Measurements from ENCODE around the gene YBX2. TPM values are rescaled to one million over a fixed set of nuclear protein-coding genes. Genes with fewer than 3 reads are reported as not detected.

YBX2 gene
- total and polyA plus RNA-seq, 9 donors = 0.36 to 2.7 (median 1.1) TPM

GRCh38 chr17:7304179-7304578, 9.7 kb upstream of the YBX2 start:
- DNase-seq = no peak
- no peaks in the 10 kb centered on the region for H3K9me3 ChIP-seq (replicated peaks; ENCODE audit: control insufficient read depth, low read depth, low read length)
- no peak overlapping the region for H3K27ac ChIP-seq (ENCODE audit: low read length)
- no peak overlapping the region for H3K4me3 ChIP-seq (ENCODE audit: low read length)
- H3K27me3 ChIP-seq (ENCODE audit: control insufficient read depth, insufficient read depth, low read length) = peaks cover 5% of the 10 kb centered on the region
- H3K36me3 ChIP-seq (ENCODE audit: control insufficient read depth, insufficient read depth, low read length) = no peaks in the 10 kb centered on the region
- peaks cover 12% of the 10 kb centered on the region for H3K4me1 ChIP-seq (ENCODE audit: control insufficient read depth, insufficient read depth, low read length)
- WGBS (ENCODE audit: insufficient coverage) = 87% methylated on average over 3 of the region's 7 CpGs

- peak; percentile 84 for DNase-seq
- peak overlapping the region; percentile 1 for H3K4me3 ChIP-seq (ENCODE audit: low read length)
- 4% methylated on average over 36 of the region's 51 CpGs for WGBS (ENCODE audit: insufficient coverage)
These were observed 1.9 kb upstream of the YBX2 start for GRCh38 chr17:7296189-7296861.

GRCh38 chr17:7295230-7296180, 1.1 kb upstream of the YBX2 start:
- 61% methylated on average over 26 of the region's 42 CpGs for WGBS (ENCODE audit: insufficient coverage)
- Histone ChIP-seq H3K27ac (ENCODE audit: low read length) (no peak overlapping the region), H3K4me1 (ENCODE audit: control insufficient read depth, insufficient read depth, low read length) (peaks cover 44% of the 10 kb centered on the region)

More at GRCh38 chr17:7296189-7296861, 1.9 kb upstream of the YBX2 start:
- Histone ChIP-seq H3K9me3 (replicated peaks; ENCODE audit: control insufficient read depth, low read depth, low read length) (no peaks in the 10 kb centered on the region), H3K27me3 (ENCODE audit: control insufficient read depth, insufficient read depth, low read length) (peaks cover 59% of the 10 kb centered on the region), H3K36me3 (ENCODE audit: control insufficient read depth, insufficient read depth, low read length) (no peaks in the 10 kb centered on the region), H3K27ac (ENCODE audit: low read length) (peak overlapping the region; percentile 51), H3K4me1 (ENCODE audit: control insufficient read depth, insufficient read depth, low read length) (peaks cover 42% of the 10 kb centered on the region)

GRCh38 chr17:7293816-7294613, 424 bp downstream of the YBX2 start:
- no peak overlapping the region for H3K27ac ChIP-seq (ENCODE audit: low read length)
- no peak overlapping the region for H3K4me3 ChIP-seq (ENCODE audit: low read length)
- H3K4me1 ChIP-seq (ENCODE audit: control insufficient read depth, insufficient read depth, low read length) = peaks cover 44% of the 10 kb centered on the region
- no peaks in the 10 kb centered on the region for H3K9me3 ChIP-seq (replicated peaks; ENCODE audit: control insufficient read depth, low read depth, low read length)
- DNase-seq = no peak
- H3K36me3 ChIP-seq (ENCODE audit: control insufficient read depth, insufficient read depth, low read length) = no peaks in the 10 kb centered on the region
- 2% methylated on average over 75 of the region's 75 CpGs for WGBS (ENCODE audit: insufficient coverage)
- peaks cover 77% of the 10 kb centered on the region for H3K27me3 ChIP-seq (ENCODE audit: control insufficient read depth, insufficient read depth, low read length)

More at GRCh38 chr17:7295230-7296180, 1.1 kb upstream of the YBX2 start:
- Histone ChIP-seq H3K36me3 (ENCODE audit: control insufficient read depth, insufficient read depth, low read length) (no peaks in the 10 kb centered on the region), H3K27me3 (ENCODE audit: control insufficient read depth, insufficient read depth, low read length) (peaks cover 67% of the 10 kb centered on the region), H3K4me3 (ENCODE audit: low read length) (no peak overlapping the region), H3K9me3 (replicated peaks; ENCODE audit: control insufficient read depth, low read depth, low read length) (no peaks in the 10 kb centered on the region)
- DNase-seq = no peak

GRCh38 chr17:7293159-7293558, 1.3 kb downstream of the YBX2 start:
- no peaks in the 10 kb centered on the region for H3K36me3 ChIP-seq (ENCODE audit: control insufficient read depth, insufficient read depth, low read length)
- peaks cover 44% of the 10 kb centered on the region for H3K4me1 ChIP-seq (ENCODE audit: control insufficient read depth, insufficient read depth, low read length)
- no peak for DNase-seq
- peaks cover 79% of the 10 kb centered on the region for H3K27me3 ChIP-seq (ENCODE audit: control insufficient read depth, insufficient read depth, low read length)
- H3K9me3 ChIP-seq (replicated peaks; ENCODE audit: control insufficient read depth, low read depth, low read length) = no peaks in the 10 kb centered on the region
- 84% methylated on average over 7 of the region's 11 CpGs for WGBS (ENCODE audit: insufficient coverage)
- H3K4me3 ChIP-seq (ENCODE audit: low read length) = no peak overlapping the region
- H3K27ac ChIP-seq (ENCODE audit: low read length) = peak overlapping the region; percentile 65

GRCh38 chr17:7292729-7293128, 1.7 kb downstream of the YBX2 start:
- H3K36me3 ChIP-seq (ENCODE audit: control insufficient read depth, insufficient read depth, low read length) = no peaks in the 10 kb centered on the region
- H3K27me3 ChIP-seq (ENCODE audit: control insufficient read depth, insufficient read depth, low read length) = peaks cover 77% of the 10 kb centered on the region
- peak overlapping the region; percentile 65 for H3K27ac ChIP-seq (ENCODE audit: low read length)
- no CpG with 5 or more reads among the region's 6 CpGs for WGBS (ENCODE audit: insufficient coverage)
- peaks cover 44% of the 10 kb centered on the region for H3K4me1 ChIP-seq (ENCODE audit: control insufficient read depth, insufficient read depth, low read length)
- peak; percentile 36 for DNase-seq
- H3K4me3 ChIP-seq (ENCODE audit: low read length) = no peak overlapping the region
- H3K9me3 ChIP-seq (replicated peaks; ENCODE audit: control insufficient read depth, low read depth, low read length) = no peaks in the 10 kb centered on the region

- DNase-seq = no peak
- Histone ChIP-seq H3K4me1 (ENCODE audit: control insufficient read depth, insufficient read depth, low read length) (peaks cover 46% of the 10 kb centered on the region), H3K36me3 (ENCODE audit: control insufficient read depth, insufficient read depth, low read length) (no peaks in the 10 kb centered on the region)
These were observed 2.2 kb downstream of the YBX2 start for GRCh38 chr17:7292194-7292593.

GRCh38 chr17:7290685-7291084, 3.8 kb downstream of the YBX2 start:
- Histone ChIP-seq H3K4me3 (ENCODE audit: low read length) (no peak overlapping the region), H3K27me3 (ENCODE audit: control insufficient read depth, insufficient read depth, low read length) (peaks cover 67% of the 10 kb centered on the region), H3K4me1 (ENCODE audit: control insufficient read depth, insufficient read depth, low read length) (peaks cover 36% of the 10 kb centered on the region), H3K27ac (ENCODE audit: low read length) (no peak overlapping the region), H3K9me3 (replicated peaks; ENCODE audit: control insufficient read depth, low read depth, low read length) (no peaks in the 10 kb centered on the region), H3K36me3 (ENCODE audit: control insufficient read depth, insufficient read depth, low read length) (peaks cover 6% of the 10 kb centered on the region)
- no peak for DNase-seq
- WGBS (ENCODE audit: insufficient coverage) = 64% methylated on average over 9 of the region's 11 CpGs

More at GRCh38 chr17:7292194-7292593, 2.2 kb downstream of the YBX2 start:
- Histone ChIP-seq H3K4me3 (ENCODE audit: low read length) (no peak overlapping the region), H3K27ac (ENCODE audit: low read length) (no peak overlapping the region), H3K9me3 (replicated peaks; ENCODE audit: control insufficient read depth, low read depth, low read length) (no peaks in the 10 kb centered on the region), H3K27me3 (ENCODE audit: control insufficient read depth, insufficient read depth, low read length) (peaks cover 76% of the 10 kb centered on the region)
- no CpG with 5 or more reads among the region's 2 CpGs for WGBS (ENCODE audit: insufficient coverage)

- peaks cover 33% of the 10 kb centered on the region for H3K4me1 ChIP-seq (ENCODE audit: control insufficient read depth, insufficient read depth, low read length)
- DNase-seq = no peak
- WGBS (ENCODE audit: insufficient coverage) = 95% methylated on average over 9 of the region's 19 CpGs
- no peak overlapping the region for H3K4me3 ChIP-seq (ENCODE audit: low read length)
- H3K9me3 ChIP-seq (replicated peaks; ENCODE audit: control insufficient read depth, low read depth, low read length) = no peaks in the 10 kb centered on the region
- H3K36me3 ChIP-seq (ENCODE audit: control insufficient read depth, insufficient read depth, low read length) = peaks cover 11% of the 10 kb centered on the region
- no peak overlapping the region for H3K27ac ChIP-seq (ENCODE audit: low read length)
- H3K27me3 ChIP-seq (ENCODE audit: control insufficient read depth, insufficient read depth, low read length) = peaks cover 62% of the 10 kb centered on the region
These were observed 4.3 kb downstream of the YBX2 start for GRCh38 chr17:7290166-7290565.
